ENCODE measurements around the gene MPRIP.

MPRIP gene

DNA sequence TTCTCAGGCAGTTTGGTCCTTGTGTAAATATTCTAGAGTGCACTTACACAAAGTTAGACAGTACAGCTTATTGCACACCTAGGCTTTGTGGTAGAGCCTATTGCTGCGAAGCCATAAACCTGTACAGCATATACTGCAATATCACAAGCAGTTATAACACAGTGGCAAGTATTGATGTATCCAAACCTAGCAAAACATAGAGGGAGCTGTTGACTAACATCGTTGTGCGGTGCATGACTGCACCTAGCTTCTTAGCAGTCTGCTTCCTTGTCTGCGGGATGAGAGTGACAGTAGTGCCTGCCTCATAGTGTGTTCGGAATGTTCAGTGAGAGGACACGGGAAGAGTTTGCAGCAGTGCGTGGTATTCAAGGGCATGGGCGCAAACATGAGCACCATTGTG, 78.9 kb downstream of the MPRIP start:
- TF ChIP-seq, protein P1, sequence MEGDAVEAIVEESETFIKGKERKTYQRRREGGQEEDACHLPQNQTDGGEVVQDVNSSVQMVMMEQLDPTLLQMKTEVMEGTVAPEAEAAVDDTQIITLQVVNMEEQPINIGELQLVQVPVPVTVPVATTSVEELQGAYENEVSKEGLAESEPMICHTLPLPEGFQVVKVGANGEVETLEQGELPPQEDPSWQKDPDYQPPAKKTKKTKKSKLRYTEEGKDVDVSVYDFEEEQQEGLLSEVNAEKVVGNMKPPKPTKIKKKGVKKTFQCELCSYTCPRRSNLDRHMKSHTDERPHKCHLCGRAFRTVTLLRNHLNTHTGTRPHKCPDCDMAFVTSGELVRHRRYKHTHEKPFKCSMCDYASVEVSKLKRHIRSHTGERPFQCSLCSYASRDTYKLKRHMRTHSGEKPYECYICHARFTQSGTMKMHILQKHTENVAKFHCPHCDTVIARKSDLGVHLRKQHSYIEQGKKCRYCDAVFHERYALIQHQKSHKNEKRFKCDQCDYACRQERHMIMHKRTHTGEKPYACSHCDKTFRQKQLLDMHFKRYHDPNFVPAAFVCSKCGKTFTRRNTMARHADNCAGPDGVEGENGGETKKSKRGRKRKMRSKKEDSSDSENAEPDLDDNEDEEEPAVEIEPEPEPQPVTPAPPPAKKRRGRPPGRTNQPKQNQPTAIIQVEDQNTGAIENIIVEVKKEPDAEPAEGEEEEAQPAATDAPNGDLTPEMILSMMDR (IDR thresholded peaks at IDR 0.05), result no peak
- peaks cover 71% of the 10 kb centered on the region for H3K79me2 ChIP-seq
- H3K9me3 ChIP-seq (ENCODE audit: control insufficient read depth, low read length), result no peaks in the 10 kb centered on the region
- H3K4me3 ChIP-seq (ENCODE audit: low read depth, low read length), result no peak overlapping the region
- H3K27me3 ChIP-seq (ENCODE audit: control insufficient read depth, insufficient read depth, low read length), result no peaks in the 10 kb centered on the region
- H3K27ac ChIP-seq, result no peak overlapping the region
- H3K9ac ChIP-seq, result no peak overlapping the region
- H3K4me1 ChIP-seq, result peaks cover 11% of the 10 kb centered on the region
- H2AFZ ChIP-seq, result no peak overlapping the region
- no peaks in the 10 kb centered on the region for H3K36me3 ChIP-seq (ENCODE audit: control insufficient read depth, insufficient read depth, low read length)
- H3K4me2 ChIP-seq (ENCODE audit: low read length), result no peak overlapping the region

DNA sequence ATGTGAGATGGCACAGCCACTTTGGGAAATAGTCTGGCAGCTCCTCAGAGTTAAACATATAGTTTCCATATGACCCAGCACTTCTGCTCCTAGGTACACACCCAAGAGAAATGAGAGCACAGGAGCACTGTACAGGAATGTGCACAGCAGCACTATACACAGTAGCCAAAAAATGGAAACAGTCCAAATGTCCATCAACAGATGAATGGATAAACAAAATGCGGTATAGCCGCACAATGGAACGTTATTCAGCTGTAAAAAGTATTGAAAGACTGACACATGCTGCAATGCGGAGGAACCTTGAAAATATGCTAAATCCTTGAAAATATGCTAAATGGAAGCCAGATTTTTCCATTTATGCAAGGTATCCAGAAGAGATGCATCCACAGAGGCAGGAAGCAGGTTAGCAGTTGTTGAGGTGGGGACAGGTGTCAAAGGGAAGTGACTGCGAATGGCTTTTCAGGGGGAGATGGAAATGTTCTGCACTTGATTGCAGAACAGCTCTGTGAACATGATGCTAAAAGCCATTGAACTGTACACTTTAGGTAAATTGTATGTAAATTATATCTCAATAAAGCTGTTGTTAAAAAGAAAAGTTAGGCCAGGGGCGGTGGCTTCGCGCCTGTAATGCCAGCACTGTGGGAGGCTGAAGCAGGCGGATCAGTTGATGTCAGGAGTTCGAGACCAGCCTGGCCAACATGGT, 80.7 kb downstream of the MPRIP start:
- Histone ChIP-seq H3K9ac (no peak overlapping the region), H3K27ac (no peak overlapping the region), H3K27me3 (ENCODE audit: control insufficient read depth, insufficient read depth, low read length) (no peaks in the 10 kb centered on the region), H3K79me2 (peaks cover 66% of the 10 kb centered on the region), H3K36me3 (ENCODE audit: control insufficient read depth, insufficient read depth, low read length) (no peaks in the 10 kb centered on the region), H3K4me3 (ENCODE audit: low read depth, low read length) (no peak overlapping the region), H3K4me2 (ENCODE audit: low read length) (no peak overlapping the region), H2AFZ (no peak overlapping the region), H3K9me3 (ENCODE audit: control insufficient read depth, low read length) (no peaks in the 10 kb centered on the region), H3K4me1 (peaks cover 11% of the 10 kb centered on the region)
- TF ChIP-seq, protein P1 (IDR thresholded peaks at IDR 0.05), result no peak

DNA sequence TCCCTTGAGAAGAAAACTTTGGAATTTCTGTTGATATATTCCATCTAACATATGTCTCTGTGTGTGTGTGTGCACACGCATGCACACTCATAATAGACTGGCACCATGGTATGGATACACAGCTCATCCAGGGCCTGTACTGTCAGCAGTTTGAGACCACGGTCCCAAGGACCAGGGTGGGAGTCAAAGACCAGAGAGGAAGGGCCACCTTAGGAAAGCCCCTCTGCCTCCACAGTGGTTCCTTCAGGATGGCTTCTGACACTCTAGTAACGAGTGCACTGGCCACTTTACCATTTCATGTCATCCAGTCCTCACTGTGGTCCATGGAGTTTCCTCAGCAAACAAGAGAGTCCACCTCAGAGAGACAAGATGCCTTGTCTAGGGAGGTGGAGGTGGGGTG, 82.1 kb downstream of the MPRIP start:
- no peaks in the 10 kb centered on the region for H3K27me3 ChIP-seq (ENCODE audit: control insufficient read depth, insufficient read depth, low read length)
- H3K9me3 ChIP-seq (ENCODE audit: control insufficient read depth, low read length), result no peaks in the 10 kb centered on the region
- H2AFZ ChIP-seq, result no peak overlapping the region
- H3K27ac ChIP-seq, result no peak overlapping the region
- H3K4me1 ChIP-seq, result peaks cover 3% of the 10 kb centered on the region
- peaks cover 57% of the 10 kb centered on the region for H3K79me2 ChIP-seq
- H3K4me2 ChIP-seq (ENCODE audit: low read length), result no peak overlapping the region
- no peak overlapping the region for H3K4me3 ChIP-seq (ENCODE audit: low read depth, low read length)
- no peaks in the 10 kb centered on the region for H3K36me3 ChIP-seq (ENCODE audit: control insufficient read depth, insufficient read depth, low read length)
- no peak overlapping the region for H3K9ac ChIP-seq
- TF ChIP-seq, protein P1 (IDR thresholded peaks at IDR 0.05), result no peak

DNA sequence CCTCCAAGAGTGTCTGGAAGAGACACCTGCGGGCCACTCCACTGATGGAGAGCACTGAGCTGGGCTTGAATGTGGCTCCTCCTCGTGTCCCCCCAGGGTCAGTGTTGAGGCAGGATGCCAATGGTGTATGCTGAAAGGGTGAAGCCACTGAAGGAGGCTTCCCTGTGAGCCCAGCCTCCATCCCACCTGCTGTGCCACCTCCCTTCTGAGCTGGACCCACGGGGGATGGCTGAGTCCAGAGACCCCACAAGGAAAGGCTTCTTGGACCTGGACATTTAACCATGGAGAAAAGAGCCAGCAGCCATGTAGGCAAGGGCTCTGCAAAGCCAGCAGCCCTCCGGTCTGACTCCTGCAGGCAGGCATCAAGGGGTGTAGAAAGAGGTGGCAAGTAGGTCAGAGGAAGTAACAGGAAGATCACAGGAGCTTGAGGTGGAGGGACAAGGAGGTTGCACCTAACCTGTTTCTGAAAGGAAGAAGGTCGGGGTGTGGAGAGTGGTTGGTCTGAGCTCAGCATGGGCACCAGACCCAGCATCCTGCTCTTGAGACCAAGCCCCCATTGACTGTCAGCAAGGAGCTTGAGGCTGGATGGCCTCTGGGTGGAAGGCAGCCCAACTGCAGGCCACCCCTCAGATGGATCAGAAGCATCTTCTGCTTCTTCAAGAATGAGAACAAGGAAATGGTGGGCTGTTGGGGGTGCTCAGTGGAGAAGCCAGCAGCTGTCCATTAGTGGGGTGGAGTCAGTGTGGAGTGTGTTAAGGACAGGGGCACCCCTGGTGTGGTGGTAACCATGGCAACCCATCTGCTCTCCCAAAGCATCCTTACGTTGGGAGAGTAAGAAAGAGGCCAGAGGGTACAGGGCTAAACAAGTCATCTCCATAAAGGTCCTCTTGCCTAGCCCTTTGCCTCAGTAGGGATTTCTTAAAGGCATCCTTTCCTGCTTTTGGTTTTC, 83.2 kb downstream of the MPRIP start:
- Histone ChIP-seq H3K9ac (no peak overlapping the region), H2AFZ (no peak overlapping the region), H3K4me2 (ENCODE audit: low read length) (no peak overlapping the region), H3K4me3 (ENCODE audit: low read depth, low read length) (no peak overlapping the region), H3K36me3 (ENCODE audit: control insufficient read depth, insufficient read depth, low read length) (no peaks in the 10 kb centered on the region), H3K27ac (no peak overlapping the region), H3K27me3 (ENCODE audit: control insufficient read depth, insufficient read depth, low read length) (no peaks in the 10 kb centered on the region), H3K79me2 (peaks cover 57% of the 10 kb centered on the region), H3K4me1 (no peaks in the 10 kb centered on the region), H3K9me3 (ENCODE audit: control insufficient read depth, low read length) (no peaks in the 10 kb centered on the region)
- TF ChIP-seq, protein P1 (IDR thresholded peaks at IDR 0.05), result no peak
